Neural progenitor cell (in vitro differentiated cells): Measurements from ENCODE around the gene RIPK4.

Source experiments
- EZH2 ChIP-seq: fragments of 200-600 bp; sonication (generic); IDR thresholded peaks from 2 replicates; pipeline ENCODE4 v1.6.1; 2017; ENCODE audit warnings: antibody characterized with exemption, mild to moderate bottlenecking, moderate library complexity
- TF ChIP-seq, protein P1 (sequence below): fragments of 200-600 bp; sonication (generic); IDR thresholded peaks from 2 replicates; pipeline ENCODE4 v1.5.1; 2017; ENCODE audit warnings: antibody characterized with exemption, mild to moderate bottlenecking

DNA sequence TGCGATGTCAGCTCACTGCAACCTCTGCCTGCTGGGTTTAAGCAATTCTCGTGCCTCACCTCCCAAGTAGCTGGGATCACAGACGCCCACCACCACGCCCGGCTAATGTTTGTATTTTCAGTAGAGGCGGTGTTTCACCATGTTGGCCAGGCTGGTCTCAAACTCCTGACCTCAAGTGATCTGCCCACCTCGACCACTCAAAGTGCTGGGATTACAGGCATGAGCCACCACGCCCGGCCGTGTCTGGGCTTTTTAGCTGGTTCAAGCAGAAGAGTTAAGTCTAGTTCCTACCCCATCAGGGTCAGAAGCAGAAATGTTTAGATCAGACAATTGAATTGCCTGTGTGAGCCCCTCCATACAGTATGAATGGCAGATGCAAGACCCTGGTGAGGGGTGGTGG, 27.7 kb upstream of the RIPK4 start:
- TF ChIP-seq, protein P1, sequence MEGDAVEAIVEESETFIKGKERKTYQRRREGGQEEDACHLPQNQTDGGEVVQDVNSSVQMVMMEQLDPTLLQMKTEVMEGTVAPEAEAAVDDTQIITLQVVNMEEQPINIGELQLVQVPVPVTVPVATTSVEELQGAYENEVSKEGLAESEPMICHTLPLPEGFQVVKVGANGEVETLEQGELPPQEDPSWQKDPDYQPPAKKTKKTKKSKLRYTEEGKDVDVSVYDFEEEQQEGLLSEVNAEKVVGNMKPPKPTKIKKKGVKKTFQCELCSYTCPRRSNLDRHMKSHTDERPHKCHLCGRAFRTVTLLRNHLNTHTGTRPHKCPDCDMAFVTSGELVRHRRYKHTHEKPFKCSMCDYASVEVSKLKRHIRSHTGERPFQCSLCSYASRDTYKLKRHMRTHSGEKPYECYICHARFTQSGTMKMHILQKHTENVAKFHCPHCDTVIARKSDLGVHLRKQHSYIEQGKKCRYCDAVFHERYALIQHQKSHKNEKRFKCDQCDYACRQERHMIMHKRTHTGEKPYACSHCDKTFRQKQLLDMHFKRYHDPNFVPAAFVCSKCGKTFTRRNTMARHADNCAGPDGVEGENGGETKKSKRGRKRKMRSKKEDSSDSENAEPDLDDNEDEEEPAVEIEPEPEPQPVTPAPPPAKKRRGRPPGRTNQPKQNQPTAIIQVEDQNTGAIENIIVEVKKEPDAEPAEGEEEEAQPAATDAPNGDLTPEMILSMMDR = no peak
- no peak for TF ChIP-seq EZH2
